Activated CD8-positive, alpha-beta T cell treated with anti-CD3 and anti-CD28 coated beads for 36 hours (primary cell): Measurements from ENCODE around the gene HEPACAM. TPM values are rescaled to one million over a fixed set of nuclear protein-coding genes. Genes with fewer than 3 reads are reported as not detected.
A peak's percentile ranks its signal among the peaks of the same experiment; 100 is the strongest.

Experiments used
- ATAC-seq: fragments of 200-7000 bp; cut with Tn5 transposase; one replicate; pipeline ENCODE4 v1.10.0; 2021; ENCODE audit warnings: mild to moderate bottlenecking, moderate library complexity
- CTCF ChIA-PET: fragments of 350-600 bp; sonication (Branson Sonifier 250); formaldehyde crosslinking; loops from one replicate; lab custom pipeline; 2021; ENCODE audit warnings: antibody characterized with exemption; lab: Charles Lee
- POLR2A ChIA-PET: fragments of 350-600 bp; sonication (Branson Sonifier 250); formaldehyde crosslinking; loops from one replicate; lab custom pipeline; 2021; ENCODE audit warnings: antibody characterized with exemption; lab: Charles Lee
- DNase-seq: peaks from one replicate; pipeline ENCODE4 v3.0.0-alpha.2; 2020
- H3K27ac Mint-ChIP-seq: one replicate; pipeline ENCODE4 v1.8.0; 2021; ENCODE audit warnings: mild to moderate bottlenecking, mixed read lengths
- H3K27me3 Mint-ChIP-seq: one replicate; pipeline ENCODE4 v1.8.0; 2021; ENCODE audit warnings: mixed read lengths
- H3K36me3 Mint-ChIP-seq: one replicate; pipeline ENCODE4 v1.8.0; 2021; ENCODE audit warnings: low read depth, mixed read lengths
- H3K4me1 Mint-ChIP-seq: one replicate; pipeline ENCODE4 v1.8.0; 2021; ENCODE audit warnings: low read depth, mixed read lengths
- H3K4me3 Mint-ChIP-seq: one replicate; pipeline ENCODE4 v1.8.0; 2021; ENCODE audit warnings: mild to moderate bottlenecking, moderate library complexity, mixed read lengths
- H3K9me3 Mint-ChIP-seq: one replicate; pipeline ENCODE4 v1.8.0; 2021; ENCODE audit warnings: mixed read lengths
- intact Hi-C: fragments of 100-400 bp; cut with micrococcal nuclease; formaldehyde crosslinking; loops from one replicate; pipeline ENCODE4 v1.10.0; 2022
- total RNA-seq, 2 experiments: library from RNA; stranded (reverse); gene quantifications; one replicate each; pipeline ENCODE4 v1.2.3, GENCODE V29; 2021
- TF ChIP-seq, protein P1 (sequence below): fragments of 200-600 bp; IDR thresholded peaks from one replicate; pipeline ENCODE4 v1.8.0; 2022; ENCODE audit warnings: antibody characterized with exemption, mild to moderate bottlenecking

The HEPACAM gene
- total RNA-seq, 2 experiments from 2014 or later = 0.11 TPM; not detected in 1

DNA sequence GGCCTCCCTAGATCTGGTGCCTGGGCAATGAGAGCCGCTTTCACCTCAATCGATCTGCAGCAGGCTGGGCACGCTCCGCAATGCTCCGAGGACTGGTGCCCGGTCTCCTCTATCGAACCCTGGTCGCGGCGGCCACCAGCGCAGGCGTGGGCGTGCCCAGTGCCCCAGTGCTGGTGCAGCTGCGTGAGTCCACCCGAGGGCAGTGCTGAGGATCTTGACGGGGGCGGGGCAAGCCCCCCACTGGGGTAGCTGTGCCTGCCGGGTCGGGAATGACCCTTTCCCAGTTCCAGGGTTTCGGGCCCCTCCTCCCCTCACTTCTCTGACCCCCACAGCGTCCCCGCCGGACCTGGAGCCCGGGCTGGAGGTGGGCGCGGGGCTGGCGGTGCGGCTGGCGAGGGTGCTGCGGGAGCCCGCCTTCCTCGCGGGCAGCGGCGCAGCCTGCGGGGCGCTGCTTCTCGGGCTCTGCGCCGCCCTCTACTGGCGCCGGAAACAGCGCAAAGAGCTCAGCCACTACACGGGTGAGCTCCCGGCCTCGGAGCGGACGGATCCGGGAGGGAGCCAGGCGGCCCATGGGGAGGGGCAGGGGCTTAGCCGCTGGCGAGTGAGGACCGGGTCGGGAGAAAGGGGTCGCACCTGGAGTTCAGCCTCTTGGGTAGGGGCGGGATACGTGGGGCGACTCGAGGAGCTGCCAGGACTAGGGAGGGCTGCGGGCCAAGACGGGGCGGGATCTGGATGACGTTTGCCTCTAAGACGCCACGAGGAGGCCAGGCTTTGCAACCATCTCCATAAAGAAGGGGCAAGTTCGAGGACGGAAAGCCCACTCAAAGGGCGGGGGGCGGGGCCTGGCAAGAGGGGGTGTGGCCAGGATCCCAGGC is 59.7 kb downstream of the HEPACAM start:
- Mint-ChIP-seq H3K9me3 (no peaks in the 10 kb centered on the region), H3K4me1 (peaks cover 16% of the 10 kb centered on the region), H3K36me3 (no peaks in the 10 kb centered on the region), H3K4me3 (peak overlapping the region; percentile 83), H3K27ac (peak overlapping the region; percentile 91), H3K27me3 (peaks cover 25% of the 10 kb centered on the region)
- ATAC-seq (peak; percentile 94), DNase-seq (peak; percentile 91)
- TF ChIP-seq, protein P1, sequence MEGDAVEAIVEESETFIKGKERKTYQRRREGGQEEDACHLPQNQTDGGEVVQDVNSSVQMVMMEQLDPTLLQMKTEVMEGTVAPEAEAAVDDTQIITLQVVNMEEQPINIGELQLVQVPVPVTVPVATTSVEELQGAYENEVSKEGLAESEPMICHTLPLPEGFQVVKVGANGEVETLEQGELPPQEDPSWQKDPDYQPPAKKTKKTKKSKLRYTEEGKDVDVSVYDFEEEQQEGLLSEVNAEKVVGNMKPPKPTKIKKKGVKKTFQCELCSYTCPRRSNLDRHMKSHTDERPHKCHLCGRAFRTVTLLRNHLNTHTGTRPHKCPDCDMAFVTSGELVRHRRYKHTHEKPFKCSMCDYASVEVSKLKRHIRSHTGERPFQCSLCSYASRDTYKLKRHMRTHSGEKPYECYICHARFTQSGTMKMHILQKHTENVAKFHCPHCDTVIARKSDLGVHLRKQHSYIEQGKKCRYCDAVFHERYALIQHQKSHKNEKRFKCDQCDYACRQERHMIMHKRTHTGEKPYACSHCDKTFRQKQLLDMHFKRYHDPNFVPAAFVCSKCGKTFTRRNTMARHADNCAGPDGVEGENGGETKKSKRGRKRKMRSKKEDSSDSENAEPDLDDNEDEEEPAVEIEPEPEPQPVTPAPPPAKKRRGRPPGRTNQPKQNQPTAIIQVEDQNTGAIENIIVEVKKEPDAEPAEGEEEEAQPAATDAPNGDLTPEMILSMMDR = peak; percentile 80
- ChIA-PET POLR2A (interaction anchor here (1.0 to 1.2 kb wide), 3 partner anchors 76 to 203 kb away, joined by 3 to 5 read pairs (median 3); partner anchors contain the start of genes CCDC15, MSANTD2, SIAE and SPA17), CTCF (interaction anchor here (0.6 to 1.8 kb wide), 38 partner anchors 9 to 266 kb away, joined by 3 to 24 read pairs (median 4); partner anchors contain the start of genes CCDC15, HEPN1, ROBO3 and TMEM218)
- intact Hi-C loops = loop anchor here (2.0 kb wide), 1 partner anchor 77 kb away; no protein-coding TSS in a partner anchor

DNA sequence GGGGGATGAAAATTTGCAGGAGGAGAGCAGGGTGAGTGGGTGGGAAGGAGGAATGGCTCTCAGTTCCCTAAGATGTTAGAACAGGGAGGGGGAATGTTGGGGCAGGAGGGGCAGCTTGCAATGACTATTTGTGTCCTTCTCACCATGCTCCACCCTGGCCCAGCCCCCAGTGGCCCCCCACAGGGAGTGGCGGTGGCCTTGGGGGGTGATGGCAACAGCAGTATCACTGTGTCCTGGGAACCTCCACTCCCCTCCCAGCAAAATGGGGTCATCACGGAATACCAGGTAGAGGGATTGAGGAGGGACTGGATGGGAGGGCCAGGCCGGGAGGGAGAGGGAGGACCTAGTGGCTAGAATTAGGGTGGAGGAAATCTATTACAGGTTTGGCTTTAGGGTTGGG is 60.4 kb downstream of the HEPACAM start:
- H3K4me3 Mint-ChIP-seq = peak overlapping the region; percentile 51
- POLR2A ChIA-PET = interaction anchor here (1.0 kb wide), 1 partner anchor 75 kb away, joined by 3 read pairs; the partner anchor contains the start of gene MSANTD2
- CTCF ChIA-PET = interaction anchor here (1.2 to 1.8 kb wide), 9 partner anchors 9 to 84 kb away, joined by 5 to 24 read pairs (median 7); partner anchors contain the start of genes CCDC15 and ROBO3
- intact Hi-C loops = no loop called here
- no peak for ATAC-seq
- TF ChIP-seq, protein P1 = no peak
- no peak for DNase-seq
- H3K4me1 Mint-ChIP-seq = peaks cover 16% of the 10 kb centered on the region
- no peaks in the 10 kb centered on the region for H3K9me3 Mint-ChIP-seq
- no peak overlapping the region for H3K27ac Mint-ChIP-seq
- H3K36me3 Mint-ChIP-seq = no peaks in the 10 kb centered on the region
- H3K27me3 Mint-ChIP-seq = peaks cover 31% of the 10 kb centered on the region

DNA sequence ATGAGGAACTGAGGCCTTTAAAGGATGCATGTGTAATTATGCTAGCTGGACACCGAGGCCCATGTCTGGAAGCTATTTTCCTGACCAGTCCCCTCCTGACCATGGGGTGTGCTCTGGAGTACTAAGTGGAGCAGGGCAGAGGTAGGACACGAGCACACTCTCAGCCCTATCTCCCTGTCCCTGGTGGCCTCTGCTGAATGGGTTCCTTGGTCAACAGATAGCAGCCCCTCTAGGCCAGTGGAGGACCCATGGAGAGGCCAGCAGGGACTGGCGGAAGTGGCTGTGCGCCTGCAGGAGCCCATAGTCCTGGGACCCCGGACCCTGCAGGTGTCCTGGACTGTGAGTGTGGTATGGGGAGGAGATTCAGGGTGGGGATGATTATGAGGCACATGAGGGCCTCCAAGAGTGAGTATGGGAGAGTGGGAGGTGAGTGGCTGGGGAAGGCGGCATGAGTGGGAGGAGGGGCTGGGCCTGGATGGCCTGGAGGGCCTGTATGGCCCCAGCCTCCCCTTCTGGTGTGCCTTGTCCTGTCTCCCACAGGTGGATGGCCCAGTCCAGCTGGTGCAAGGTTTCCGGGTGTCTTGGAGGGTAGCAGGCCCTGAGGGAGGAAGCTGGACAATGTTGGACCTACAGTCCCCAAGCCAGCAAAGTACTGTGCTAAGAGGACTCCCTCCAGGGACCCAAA is 61.1 kb downstream of the HEPACAM start:
- H3K27ac Mint-ChIP-seq = no peak overlapping the region
- no peaks in the 10 kb centered on the region for H3K9me3 Mint-ChIP-seq
- peaks cover 16% of the 10 kb centered on the region for H3K4me1 Mint-ChIP-seq
- intact Hi-C loops = no loop called here
- TF ChIP-seq, protein P1 = no peak
- ChIA-PET POLR2A (interaction anchor here (0.6 to 1.0 kb wide), 2 partner anchors 68 to 75 kb away, joined by 3 read pairs; partner anchors contain the start of gene MSANTD2), CTCF (interaction anchor here (1.2 to 1.8 kb wide), 3 partner anchors 18 to 37 kb away, joined by 4 to 7 read pairs (median 4); no protein-coding TSS in a partner anchor)
- H3K36me3 Mint-ChIP-seq = no peaks in the 10 kb centered on the region
- DNase-seq (no peak), ATAC-seq (no peak)
- peaks cover 37% of the 10 kb centered on the region for H3K27me3 Mint-ChIP-seq
- H3K4me3 Mint-ChIP-seq = no peak overlapping the region

DNA sequence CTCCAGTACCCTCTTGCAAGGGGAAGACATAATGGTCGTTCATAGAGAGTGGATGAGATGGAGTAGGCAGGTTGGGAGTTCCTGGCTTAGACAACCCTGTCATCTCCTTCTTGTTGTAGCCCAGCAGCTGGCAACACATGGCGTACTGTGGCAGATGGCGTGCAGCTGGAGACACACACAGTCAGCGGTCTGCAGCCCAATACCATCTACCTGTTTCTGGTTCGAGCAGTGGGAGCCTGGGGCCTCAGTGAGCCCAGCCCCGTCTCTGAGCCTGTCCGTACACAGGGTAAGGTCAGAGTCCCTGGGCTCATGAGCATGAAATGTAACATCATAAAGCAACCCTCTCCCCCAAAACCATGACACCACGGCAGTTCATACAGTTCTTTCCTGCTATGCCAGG is 61.9 kb downstream of the HEPACAM start:
- H3K9me3 Mint-ChIP-seq = no peaks in the 10 kb centered on the region
- intact Hi-C loops = no loop called here
- POLR2A ChIA-PET = interaction anchor here (0.6 kb wide), 1 partner anchor 67 kb away, joined by 3 read pairs; no protein-coding TSS in a partner anchor
- no peak overlapping the region for H3K4me3 Mint-ChIP-seq
- ATAC-seq = no peak
- TF ChIP-seq, protein P1 = no peak
- H3K27ac Mint-ChIP-seq = no peak overlapping the region
- H3K4me1 Mint-ChIP-seq = peaks cover 21% of the 10 kb centered on the region
- H3K36me3 Mint-ChIP-seq = no peaks in the 10 kb centered on the region
- H3K27me3 Mint-ChIP-seq = peaks cover 44% of the 10 kb centered on the region
- CTCF ChIA-PET = interaction anchor here (1.2 kb wide), 2 partner anchors 19 to 36 kb away, joined by 4 read pairs; no protein-coding TSS in a partner anchor
- no peak for DNase-seq
